Pancreas (tissue), 10 donors: ENCODE data around the gene FAM53A. TPM values are rescaled to one million over a fixed set of nuclear protein-coding genes. Genes with fewer than 3 reads are reported as not detected.

Experiments
- ATAC-seq, 4 donors: fragments of 200-7000 bp; cut with Tn5 transposase; one replicate each; pipeline versions ENCODE4 v1.8.0 to v1.9.1; 2020; ENCODE audit warnings: mild to moderate bottlenecking in 4 of 4, moderate library complexity in 4 of 4
- DNase-seq, 6 donors: peaks; one replicate each; pipeline ENCODE4 v3.0.0-alpha.2; 2020
- FAIRE-seq: peaks from 2 replicates; lab custom pipeline; 2012; peaks lifted over from hg19 to GRCh38; lab: Jason Lieb, UNC
- H3K27ac ChIP-seq, 4 donors: fragments of 200-600 bp; sonication (generic); 1 replicate in 3 of 4; 2 replicates in 1 of 4; pipeline versions ENCODE4 v1.5.0 to v1.8.0; 2020
- H3K27me3 ChIP-seq, 4 donors: fragments of 200-600 bp; one replicate each; pipeline ENCODE4 v1.8.0; 2021
- H3K36me3 ChIP-seq, 3 donors: fragments of 200-600 bp; sonication (generic) in 1 of 3; one replicate each; pipeline versions ENCODE4 v1.5.0 to v1.8.0; 2020 to 2021
- H3K4me1 ChIP-seq, 3 donors: fragments of 200-600 bp; one replicate each; pipeline ENCODE4 v1.8.0; 2021
- H3K4me3 ChIP-seq, 4 donors: fragments of 200-600 bp; sonication (generic) in 2 of 4; one replicate each; pipeline versions ENCODE4 v1.5.0 to v1.8.0; 2020 to 2021
- H3K9me3 ChIP-seq, 4 donors: fragments of 200-600 bp; one replicate each; pipeline ENCODE4 v1.8.0; 2021
- CTCF ChIP-seq, 4 donors: fragments of 200-600 bp; sonication (generic) in 3 of 4; IDR thresholded peaks; one replicate each; pipeline versions ENCODE4 v1.5.0 to v1.8.0; 2021; ENCODE audit warnings: antibody characterized with exemption in 4 of 4
- WGBS, 2 donors: extraction: QIAGEN DNeasy Blood & Tissue Kit; methylation state at CpG; one replicate each; pipeline ENCODE4 v1.1.7; 2013; 5-methylcytosine and 5-hydroxymethylcytosine counted together
- intact Hi-C, 3 donors: fragments of 100-400 bp; cut with DNase I; formaldehyde crosslinking; loops; one replicate each; pipeline versions ENCODE4 v1.11.1 to v1.14.2; 2022
- polyA plus RNA-seq, 2 donors: library from polyadenylated mRNA; stranded (reverse); fragments of 200-250 nt; gene quantifications; one replicate each; pipeline ENCODE4 v1.2.3, GENCODE V29; 2013
- total RNA-seq, 6 donors: library from RNA; stranded (reverse); fragmentation: NEBNext Ultra II Directional in 4 of 6; extraction: Animal tissue kit (Norgen Biotek cat#: 25700) in 4 of 6; gene quantifications; one replicate each; pipeline versions ENCODE4 v1.2.1 to v1.2.4, GENCODE V29; 2021 to 2023
- donor health status: healthy with polysubstance abuse.
- donor health status: DM: no; HTN: no; CAD: no; lungs with moderate emphysema.
- donor health status: DM: no; HTN: no; CAD: no.
- donor health status: control.
- donor health status: control.
- donor health status: Bipolar disorder and iron deficiency.
- donor health status: DM: yes; HTN: yes; CAD: no.
- donor health status: DM: no; HTN: no; CAD: no.
- donor health status: DM: no; HTN: no; CAD: no.
- donor health status: DM: yes; HTN: yes; CAD: no.

Gene FAM53A
- total and polyA plus RNA-seq, 8 donors: 0.60 to 2.7 (median 1.3) TPM

DNA sequence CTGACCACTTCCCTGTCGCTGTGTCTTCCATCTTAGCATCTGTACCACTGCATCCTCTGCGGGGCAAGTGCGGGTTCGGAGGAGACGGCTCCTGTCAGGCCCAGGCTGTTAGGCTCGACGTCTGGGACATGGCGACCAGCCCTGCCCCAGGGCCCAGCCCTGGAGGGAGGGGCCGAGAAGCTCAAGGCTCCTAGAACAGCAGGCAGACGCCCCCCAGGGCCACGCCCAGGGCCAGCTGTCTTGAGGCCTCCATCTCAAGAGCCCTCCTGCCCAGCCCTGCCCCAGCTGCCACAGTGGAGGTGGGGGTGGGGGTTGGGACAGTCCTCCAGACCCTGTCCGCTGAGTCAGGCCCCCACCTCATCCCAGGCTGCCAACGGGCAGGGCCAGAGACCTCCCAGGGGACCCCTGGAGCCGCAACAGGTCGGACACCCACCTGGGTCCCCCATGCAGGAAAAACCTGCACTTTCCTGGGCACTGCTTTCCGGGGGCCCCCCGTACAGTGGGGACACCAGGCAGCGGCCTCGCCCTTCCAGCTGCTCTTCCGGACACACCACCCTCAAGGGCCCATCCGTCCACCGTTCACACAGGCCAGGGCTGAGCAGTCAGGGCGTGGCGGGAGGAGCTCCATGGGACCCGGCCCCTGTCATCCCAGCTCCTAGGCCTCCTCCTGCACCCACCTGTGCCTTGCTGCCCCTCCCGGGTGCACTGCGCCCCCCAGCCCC, 83.1 kb downstream of the FAM53A start:
- ATAC-seq (no peak), DNase-seq (peak in 3 of 6 donors; percentile 23 to 57 (median 33)), FAIRE-seq (no peak)
- WGBS, 2 donors: 78 to 85% methylated on average over 14 to 27 of the region's 27 CpGs
- H3K9me3 ChIP-seq: no peaks in the 10 kb centered on the region
- H3K27ac ChIP-seq: no peak overlapping the region
- intact Hi-C loops: no loop called here
- H3K4me3 ChIP-seq: no peak overlapping the region
- H3K4me1 ChIP-seq: no peaks in the 10 kb centered on the region
- H3K36me3 ChIP-seq: no peaks in the 10 kb centered on the region
- H3K27me3 ChIP-seq: no peaks in the 10 kb centered on the region
- TF ChIP-seq CTCF (IDR thresholded peaks at IDR 0.05): no peak

DNA sequence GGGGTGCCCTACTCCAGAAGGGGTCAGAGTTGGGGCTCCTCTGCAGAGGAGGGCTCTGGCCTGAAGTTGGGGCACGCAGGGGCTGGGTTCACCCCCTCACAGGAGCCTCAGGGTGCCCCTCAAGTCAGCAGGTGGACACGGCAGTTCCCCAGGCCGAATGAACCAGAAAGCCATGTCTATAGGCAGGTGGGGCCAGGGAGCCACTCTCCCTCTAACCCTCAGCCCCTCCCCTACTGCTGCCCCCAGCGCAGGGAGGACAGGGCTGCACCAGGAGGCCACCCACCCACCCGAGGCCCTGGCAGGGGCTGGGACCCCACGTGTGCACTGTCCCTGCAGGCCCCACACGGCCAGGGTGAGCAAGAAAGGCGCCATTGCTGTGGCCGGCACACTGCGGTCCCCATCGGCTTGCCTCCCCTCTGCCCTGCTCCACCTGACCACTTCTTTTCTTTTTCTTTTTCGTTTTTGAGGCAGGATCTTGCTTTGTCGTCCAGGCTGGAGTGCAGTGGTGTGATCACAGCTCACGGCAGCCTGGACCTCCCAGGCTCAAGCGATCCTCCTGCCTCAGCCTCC, 83.8 kb downstream of the FAM53A start:
- no peak overlapping the region for H3K27ac ChIP-seq
- intact Hi-C loops: no loop called here
- no peak for ATAC-seq
- 62 to 64% methylated on average over 15 of the region's 15 CpGs for WGBS, 2 donors
- FAIRE-seq: no peak
- H3K4me3 ChIP-seq: no peak overlapping the region
- TF ChIP-seq CTCF (IDR thresholded peaks at IDR 0.05): no peak
- DNase-seq: peak in 2 of 6 donors; percentile 47 to 64
- H3K9me3 ChIP-seq: no peaks in the 10 kb centered on the region
- no peaks in the 10 kb centered on the region for H3K27me3 ChIP-seq
- H3K36me3 ChIP-seq: no peaks in the 10 kb centered on the region
- H3K4me1 ChIP-seq: no peaks in the 10 kb centered on the region

DNA sequence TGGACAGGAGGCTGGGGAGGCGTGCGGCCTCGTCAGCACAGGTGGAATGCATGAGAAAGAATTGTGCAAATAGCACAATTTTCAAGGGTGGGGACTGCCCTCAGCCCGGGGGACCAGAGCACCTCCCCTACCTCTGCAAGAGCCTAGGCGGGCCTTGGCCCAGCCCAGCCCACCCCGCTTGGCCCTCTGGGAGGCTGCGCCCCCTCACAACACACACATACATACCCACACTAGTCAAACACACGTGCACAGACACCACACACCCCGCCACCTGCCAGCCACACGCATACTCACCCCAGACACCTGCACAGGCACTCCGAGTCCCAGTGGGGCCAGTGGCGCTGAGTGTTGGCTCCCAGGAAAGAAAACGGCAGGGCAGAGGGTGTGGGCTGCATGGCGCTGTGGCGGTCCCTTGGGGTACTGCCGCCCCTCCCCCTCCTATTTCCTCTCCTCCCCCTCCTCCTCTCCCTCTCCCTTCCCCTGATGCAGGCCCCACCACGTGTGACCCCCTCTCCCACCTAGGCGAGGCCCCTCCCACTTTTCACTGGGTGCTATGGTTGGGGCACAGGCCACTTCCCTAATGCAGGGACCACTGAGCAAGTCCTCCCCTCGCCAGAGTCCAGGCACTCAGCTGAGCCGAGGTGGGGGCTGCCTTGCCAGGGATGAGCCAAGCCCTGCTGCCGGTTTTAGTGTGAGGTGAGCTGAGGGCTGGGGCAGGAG, 84.5 kb downstream of the FAM53A start:
- no peaks in the 10 kb centered on the region for H3K27me3 ChIP-seq
- no peak for TF ChIP-seq CTCF (IDR thresholded peaks at IDR 0.05)
- no peaks in the 10 kb centered on the region for H3K36me3 ChIP-seq
- FAIRE-seq (no peak), ATAC-seq (no peak), DNase-seq (peak in 2 of 6 donors; percentile 15 to 36)
- WGBS, 2 donors: 62 to 73% methylated on average over 18 to 21 of the region's 21 CpGs
- no peaks in the 10 kb centered on the region for H3K4me1 ChIP-seq
- no peak overlapping the region for H3K27ac ChIP-seq
- intact Hi-C loops: no loop called here
- H3K9me3 ChIP-seq: no peaks in the 10 kb centered on the region
- no peak overlapping the region for H3K4me3 ChIP-seq

- DNase-seq (peak in 2 of 6 donors; percentile 38 to 51), FAIRE-seq (no peak), ATAC-seq (no peak)
- intact Hi-C loops: no loop called here
- H3K4me3 ChIP-seq: no peak overlapping the region
- no peak for TF ChIP-seq CTCF (IDR thresholded peaks at IDR 0.05)
- no peaks in the 10 kb centered on the region for H3K4me1 ChIP-seq
- no peaks in the 10 kb centered on the region for H3K9me3 ChIP-seq
- no peaks in the 10 kb centered on the region for H3K36me3 ChIP-seq
- no peaks in the 10 kb centered on the region for H3K27me3 ChIP-seq
- no peak overlapping the region for H3K27ac ChIP-seq
- WGBS, 2 donors: 79 to 86% methylated on average over 30 of the region's 30 CpGs
Measured at GRCh38 chr4:1599026-1599481, 85.1 kb downstream of the FAM53A start.
